Transverse colon (tissue), 4 donors: ENCODE results near the gene OSBPL9. TPM values are rescaled to one million over a fixed set of nuclear protein-coding genes. Genes with fewer than 3 reads are reported as not detected.

Source experiments
- DNase-seq: peaks from one replicate; pipeline ENCODE4 v3.0.0-alpha.2; 2019
- H3K27ac ChIP-seq, 4 donors: fragments of 200-600 bp; sonication (generic); 2 replicates each; pipeline ENCODE4 v1.5.1; 2016 to 2018; ENCODE audit warnings: inconsistent platforms in 4 of 4
- H3K27me3 ChIP-seq: fragments of 200-600 bp; sonication (generic); 2 replicates; pipeline ENCODE4 v1.5.1; 2017; ENCODE audit warnings: inconsistent platforms
- H3K36me3 ChIP-seq, 4 donors: fragments of 200-600 bp; sonication (generic); 2 replicates each; pipeline ENCODE4 v1.5.1; 2017 to 2019; ENCODE audit warnings: inconsistent platforms in 4 of 4
- H3K4me1 ChIP-seq, 4 donors: fragments of 200-600 bp; sonication (generic); 2 replicates each; pipeline ENCODE4 v1.5.1; 2017 to 2020; ENCODE audit warnings: inconsistent platforms in 4 of 4
- H3K4me3 ChIP-seq, 4 donors: fragments of 200-600 bp; sonication (generic); 1 replicate in 1 of 4; 2 replicates in 3 of 4; pipeline versions ENCODE4 v1.5.1 to v1.6.1; 2017 to 2019; ENCODE audit warnings: inconsistent platforms in 4 of 4
- H3K9me3 ChIP-seq, 2 donors: fragments of 200-600 bp; sonication (generic); 2 replicates each; pipeline ENCODE4 v1.5.1; 2017 to 2019; ENCODE audit warnings: inconsistent platforms in 2 of 2
- CTCF ChIP-seq, 5 experiments: fragments of 200-600 bp in 3 of 5; fragments of 450-650 bp in 2 of 5; sonication (generic) in 3 of 5; IDR thresholded peaks; 1 replicate in 2 of 5; 2 replicates in 3 of 5; pipeline ENCODE4 v1.5.1; 2016 to 2017; ENCODE audit warnings: antibody characterized with exemption in 5 of 5, inconsistent platforms in 3 of 5, mild to moderate bottlenecking in 2 of 5, moderate library complexity in 1 of 5
- EP300 ChIP-seq: sonication (generic); formaldehyde crosslinking; IDR thresholded peaks from one replicate; pipeline ENCODE4 v1.6.1; 2017; ENCODE audit warnings: antibody characterized with exemption, low read depth
- POLR2A ChIP-seq: fragments of 450-650 bp; IDR thresholded peaks from one replicate; pipeline ENCODE4 v1.6.1; 2016; ENCODE audit warnings: antibody characterized with exemption, mild to moderate bottlenecking, moderate library complexity
- POLR2AphosphoS5 ChIP-seq, 3 donors: sonication (generic); formaldehyde crosslinking; IDR thresholded peaks; one replicate each; pipeline ENCODE4 v1.6.1; 2016; ENCODE audit warnings: antibody characterized with exemption in 3 of 3
- WGBS, 2 donors: methylation state at CpG; one replicate each; pipeline ENCODE4 v1.1.5; 2018; ENCODE audit warnings: low coverage in 1 of 2; 5-methylcytosine and 5-hydroxymethylcytosine counted together
- in situ Hi-C, 4 donors: fragments of 200-750 bp; cut with MboI; loops; one replicate each; pipeline versions ENCODE4 v1.15.0 to v1.15.1; 2017; ENCODE audit warnings: low sequenced_read_pairs in 3 of 4, low pct_ligation_motif_present in 1 of 4, low pct_unique_long_range_greater_than_20kb in 1 of 4
- intact Hi-C: fragments of 100-400 bp; cut with DNase I; formaldehyde crosslinking; loops from one replicate; pipeline ENCODE4 v1.15.1; 2023; ENCODE audit warnings: low total_unique reads
- total RNA-seq, 4 donors: library from RNA; depleted of rRNA; stranded (reverse); fragments of >200 nt; gene quantifications; one replicate each; pipeline ENCODE4 v1.1.0, GENCODE V29; 2016

OSBPL9 gene
- total RNA-seq, 4 donors from 2014 or later: 56.1 to 82.1 (median 65.4) TPM

- Histone ChIP-seq H3K4me3 (no peak overlapping the region), H3K27ac (peak overlapping the region in 1 of 4 donors; percentile 1), H3K27me3 (no peaks in the 10 kb centered on the region), H3K9me3 (no peaks in the 10 kb centered on the region), H3K36me3 (no peaks in the 10 kb centered on the region), H3K4me1 (peaks cover 12 to 67% (median 25%) of the 10 kb centered on the region in 4 donors)
- intact Hi-C loops (no loop called here), in situ Hi-C loops (no loop called here)
- TF ChIP-seq POLR2AphosphoS5 (IDR thresholded peaks at IDR 0.05) (no peak), POLR2A (no peak), CTCF (IDR thresholded peaks at IDR 0.05) (no peak), EP300 (no peak)
- WGBS, 2 donors: 57 to 79% methylated on average over 1 of the region's 1 CpG
- DNase-seq: no peak
These were observed 3.6 kb downstream of the OSBPL9 start for GRCh38 chr1:51620470-51620869.

- no peak for DNase-seq
- H3K27ac ChIP-seq: peak overlapping the region in 1 of 4 donors; percentile 19
- 90 to 93% methylated on average over 5 to 7 of the region's 7 CpGs for WGBS, 2 donors
- no peaks in the 10 kb centered on the region for H3K36me3 ChIP-seq
- peaks cover 9 to 67% (median 24%) of the 10 kb centered on the region in 4 donors for H3K4me1 ChIP-seq
- H3K27me3 ChIP-seq: no peaks in the 10 kb centered on the region
- H3K4me3 ChIP-seq: no peak overlapping the region
- H3K9me3 ChIP-seq: no peaks in the 10 kb centered on the region
- in situ Hi-C loops: no loop called here
- no peak for TF ChIP-seq POLR2A
- no peak for TF ChIP-seq CTCF (IDR thresholded peaks at IDR 0.05)
- no peak for TF ChIP-seq POLR2AphosphoS5 (IDR thresholded peaks at IDR 0.05)
- no peak for TF ChIP-seq EP300
- intact Hi-C loops: no loop called here
These were observed 4.3 kb downstream of the OSBPL9 start for GRCh38 chr1:51621161-51621560.

GRCh38 chr1:51621841-51622454, 5.1 kb downstream of the OSBPL9 start:
- DNase-seq: no peak
- in situ Hi-C loops: no loop called here
- intact Hi-C loops: no loop called here

GRCh38 chr1:51622455-51622913, 5.6 kb downstream of the OSBPL9 start:
- Histone ChIP-seq H3K9me3 (no peaks in the 10 kb centered on the region), H3K36me3 (no peaks in the 10 kb centered on the region), H3K4me1 (peaks cover 3 to 70% (median 18%) of the 10 kb centered on the region in 4 donors), H3K4me3 (no peak overlapping the region), H3K27ac (peak overlapping the region in 3 of 4 donors; percentile 2 to 55 (median 35)), H3K27me3 (no peaks in the 10 kb centered on the region)
- in situ Hi-C loops (no loop called here), intact Hi-C loops (no loop called here)
- WGBS, 2 donors: 24 to 53% methylated on average over 2 of the region's 2 CpGs
- DNase-seq: peak; percentile 32
- TF ChIP-seq EP300 (no peak), POLR2AphosphoS5 (IDR thresholded peaks at IDR 0.05) (peak in 2 of 3 donors; percentile 15 to 60), CTCF (IDR thresholded peaks at IDR 0.05) (no peak)

More at GRCh38 chr1:51621841-51622454, 5.1 kb downstream of the OSBPL9 start:
- Histone ChIP-seq H3K36me3 (no peaks in the 10 kb centered on the region), H3K27me3 (no peaks in the 10 kb centered on the region), H3K27ac (peak overlapping the region in 3 of 4 donors; percentile 31 to 55 (median 35)), H3K4me1 (peaks cover 3 to 68% (median 18%) of the 10 kb centered on the region in 4 donors), H3K4me3 (no peak overlapping the region), H3K9me3 (no peaks in the 10 kb centered on the region)
- WGBS, 2 donors: 74 to 83% methylated on average over 2 of the region's 2 CpGs
- no peak for TF ChIP-seq EP300
- no peak for TF ChIP-seq CTCF (IDR thresholded peaks at IDR 0.05)
- no peak for TF ChIP-seq POLR2AphosphoS5 (IDR thresholded peaks at IDR 0.05)
- TF ChIP-seq POLR2A: no peak
